HepG2 (cell line): Measurements from ENCODE around the gene CNOT8. TPM values are rescaled to one million over a fixed set of nuclear protein-coding genes. Genes with fewer than 3 reads are reported as not detected.
A peak's percentile ranks its signal among the peaks of the same experiment; 100 is the strongest.

Experiments
- HIVEP1 ChIP-seq: sonication (generic); formaldehyde crosslinking; IDR thresholded peaks from 2 replicates; pipeline ENCODE4 v1.4.0; 2020; ENCODE audit warnings: mild to moderate bottlenecking, missing genetic modification reagents
- HNF4A ChIP-seq: sonication (generic); formaldehyde crosslinking; IDR thresholded peaks from 2 replicates; pipeline ENCODE4 v1.4.0; 2020; ENCODE audit warnings: missing genetic modification reagents
- PLSCR1 ChIP-seq: sonication (generic); formaldehyde crosslinking; IDR thresholded peaks from 2 replicates; pipeline ENCODE4 v1.5.0; 2020; ENCODE audit warnings: missing genetic modification reagents, mild to moderate bottlenecking, borderline replicate concordance
- PPARG ChIP-seq: conservative IDR thresholded peaks from 2 replicates; pipeline ENCODE4 v1.6.1; 2016; ENCODE audit warnings: missing biosample characterization, missing genetic modification reagents
- PRDM10 ChIP-seq: sonication (generic); formaldehyde crosslinking; IDR thresholded peaks from 2 replicates; pipeline ENCODE4 v1.4.0; 2020; ENCODE audit warnings: low read depth, missing genetic modification reagents
- SP140L ChIP-seq: sonication (generic); formaldehyde crosslinking; IDR thresholded peaks from 2 replicates; pipeline ENCODE4 v1.4.0; 2020; ENCODE audit warnings: missing genetic modification reagents, borderline replicate concordance
- TOE1 ChIP-seq: sonication (generic); formaldehyde crosslinking; IDR thresholded peaks from 2 replicates; pipeline ENCODE4 v1.4.0; 2020; ENCODE audit warnings: mild to moderate bottlenecking, missing genetic modification reagents
- YY1 ChIP-seq: IDR thresholded peaks from 2 replicates; pipeline ENCODE4 v1.6.1; 2011; ENCODE audit warnings: low read length, low read depth, moderate library complexity, mild to moderate bottlenecking; ENCODE audit not compliant: insufficient read depth, insufficient replicate concordance
- ZNF275 ChIP-seq: sonication (generic); formaldehyde crosslinking; IDR thresholded peaks from 2 replicates; pipeline ENCODE4 v1.8.0; 2022; ENCODE audit warnings: missing genetic modification reagents, mild to moderate bottlenecking, inconsistent platforms, borderline replicate concordance
- ZNF350 ChIP-seq: sonication (generic); formaldehyde crosslinking; IDR thresholded peaks from 2 replicates; pipeline ENCODE4 v1.4.0; 2020; ENCODE audit warnings: mild to moderate bottlenecking, low read depth, missing genetic modification reagents, borderline replicate concordance
- ZNF407 ChIP-seq: sonication (generic); formaldehyde crosslinking; IDR thresholded peaks from one replicate; pipeline ENCODE4 v1.5.1; 2020; ENCODE audit warnings: mild to moderate bottlenecking, missing genetic modification reagents; ENCODE audit errors: not compliant biosample characterization
- ZNF788 ChIP-seq: sonication (generic); formaldehyde crosslinking; IDR thresholded peaks from 2 replicates; pipeline ENCODE4 v1.5.0; 2020; ENCODE audit warnings: mild to moderate bottlenecking, missing genetic modification reagents, borderline replicate concordance
- ZNF83 ChIP-seq: sonication (generic); formaldehyde crosslinking; IDR thresholded peaks from 2 replicates; pipeline ENCODE4 v1.4.0; 2020; ENCODE audit warnings: missing genetic modification reagents, mild to moderate bottlenecking, borderline replicate concordance
- polyA plus RNA-seq, 8 experiments: library from polyadenylated mRNA; depleted of rRNA in 3 of 8; stranded (reverse) in 7 of 8; unstranded in 1 of 8; fragments of >200 nt; fragmentation: Illumina TruSeq in 4 of 8; extraction: Trizol in 4 of 8; gene quantifications; 2 replicates each; pipeline versions ENCODE4 v1.2.1 to v1.2.3, GENCODE V29; 2011 to 2016; ENCODE audit warnings: low read depth in 4 of 8, missing spikeins in 1 of 8, mixed read lengths in 1 of 8; ENCODE audit not compliant: insufficient read depth in 1 of 8
- total RNA-seq, 5 experiments: library from RNA; depleted of rRNA; stranded (reverse); fragments of >200 nt; fragmentation: Illumina TruSeq; extraction: Trizol; gene quantifications; 2 replicates each; pipeline ENCODE4 v1.2.3, GENCODE V29; 2016; ENCODE audit warnings: low read depth in 1 of 5

CNOT8 gene
- total and polyA plus RNA-seq, 2 of the 13 experiments (the other 11 are each of a cell fraction or from before 2014, with no cell fraction given): 37.1 to 74.9 TPM

- TF ChIP-seq ZNF407 (no peak), PRDM10 (CRISPR knock-in tag) (0 out of 2 replicates have a peak, but pooled peaks have one; percentile 11), ZNF83 (CRISPR knock-in tag) (no peak), TOE1 (no peak), HNF4A (CRISPR knock-in tag) (no peak), ZNF275 (no peak), PPARG (CRISPR knock-in tag) (no peak), ZNF788 (CRISPR knock-in tag) (peak; percentile 57; the same call in 1 of the 2 replicates), ZNF350 (CRISPR knock-in tag) (no peak; the same call in 1 of the 2 replicates), SP140L (CRISPR knock-in tag) (no peak), HIVEP1 (CRISPR knock-in tag) (peak; percentile 85), YY1 (peak; percentile 39), PLSCR1 (no peak)
These were observed 714 bp upstream of the CNOT8 start (continued) for GRCh38 chr5:154857530-154858296.
